Activated T-cell treated with anti-CD3 and anti-CD28 coated beads, Interleukin-2, amount 50 U/mL, for 1 hour (primary cell): ENCODE data around the gene XYLB.
"Not testable (repeated sequence)": the region's sequence is repeated elsewhere in the genome, so short reads cannot be mapped to it uniquely, and the experiment has no call there.

Experiments
- DNase-seq: peaks from one replicate; pipeline ENCODE4 v3.0.0-alpha.2; 2020

XYLB gene

DNA sequence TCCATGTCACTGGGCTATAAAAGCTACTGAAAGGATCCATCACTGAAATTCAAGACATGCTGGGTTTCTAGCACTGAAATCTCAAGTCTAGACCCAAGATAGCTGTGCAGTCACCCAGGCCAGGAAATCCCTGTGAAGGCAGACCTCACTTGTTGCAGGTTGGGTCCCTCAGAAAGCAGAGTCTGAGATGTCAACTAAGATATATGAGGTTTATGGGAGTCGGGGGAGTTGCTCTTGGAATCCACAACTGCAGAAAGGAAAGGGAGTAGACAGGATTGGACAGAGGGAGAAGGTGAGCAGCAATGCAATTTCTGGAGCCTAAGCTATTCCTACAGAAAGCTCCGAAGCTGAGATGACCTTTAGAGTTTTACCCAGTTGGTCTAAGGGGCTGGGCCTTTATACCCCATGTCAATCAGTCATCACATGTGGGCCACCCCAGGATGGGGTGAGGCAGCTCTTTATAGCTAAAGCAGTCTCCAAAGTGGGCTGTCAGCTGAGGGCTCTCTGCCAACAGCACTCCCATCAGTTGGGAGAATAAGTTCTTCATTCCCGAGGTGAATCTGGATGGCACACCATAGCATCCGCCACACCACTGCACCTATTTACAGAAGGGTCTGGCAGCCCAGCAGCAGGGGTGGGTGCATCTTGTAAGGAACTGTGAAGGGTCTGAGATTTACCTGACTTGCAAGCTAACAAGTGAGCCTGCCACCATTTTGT, 54.8 kb downstream of the XYLB start:
- DNase-seq, result no peak

DNA sequence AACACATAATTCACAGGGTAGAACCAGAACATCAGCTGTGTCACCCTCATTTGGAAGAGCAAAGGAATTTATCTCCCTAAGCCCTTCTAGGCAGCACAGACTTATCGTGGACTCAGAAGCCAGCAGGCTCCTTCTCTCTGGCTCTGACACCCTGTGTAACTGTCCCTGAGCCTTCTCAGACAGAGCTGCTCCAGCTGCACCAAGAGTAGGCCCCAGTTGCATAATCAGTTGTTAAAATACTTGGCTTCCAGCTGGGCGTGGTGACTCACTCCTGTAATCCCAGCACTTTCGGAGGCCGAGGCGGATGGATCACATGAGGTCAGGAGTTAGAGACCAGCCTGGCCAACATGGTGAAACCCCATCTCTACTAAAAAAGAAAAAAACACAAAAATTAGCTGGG, 57.7 kb downstream of the XYLB start:
- DNase-seq, result no peak

DNA sequence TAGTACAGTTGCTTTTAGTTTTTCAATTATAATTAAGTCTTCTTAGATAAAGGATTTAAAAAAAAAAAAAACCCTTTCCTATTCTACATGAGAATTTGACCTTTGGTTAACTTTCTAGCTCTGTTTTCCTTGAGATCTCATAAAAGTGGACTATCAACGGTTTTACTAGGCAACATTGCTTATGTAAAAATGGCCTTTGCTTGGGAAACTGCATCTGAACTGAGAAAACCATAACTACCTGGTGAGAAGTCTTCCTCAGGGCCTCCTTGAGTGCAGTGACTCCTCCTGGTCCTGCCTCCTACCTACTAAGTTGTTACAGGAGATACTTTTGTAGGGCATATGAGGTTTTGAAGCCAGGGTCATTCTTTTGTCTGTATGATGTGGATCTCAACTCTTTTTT, 65.0 kb downstream of the XYLB start:
- DNase-seq, result no peak

DNA sequence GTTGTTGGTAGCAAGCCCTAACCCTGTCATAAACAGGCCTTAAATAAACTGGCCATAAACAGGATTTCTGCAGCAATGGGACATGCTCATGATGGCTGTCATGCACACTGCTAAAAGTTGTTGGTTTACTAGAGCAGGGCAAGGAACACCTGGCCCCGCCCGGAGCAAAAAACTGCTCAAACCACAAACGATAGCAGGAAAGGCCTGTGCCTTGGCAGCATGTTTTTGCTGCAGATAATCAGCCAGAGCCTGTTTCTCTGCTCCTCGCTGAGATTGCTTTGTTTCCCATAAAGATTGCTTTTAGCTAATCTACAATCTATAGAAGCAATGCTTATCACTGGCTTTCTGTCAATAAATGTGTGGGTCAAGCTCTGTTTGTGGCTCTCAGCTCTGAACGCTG, 74.2 kb downstream of the XYLB start:
- not testable (repeated sequence) for DNase-seq

DNA sequence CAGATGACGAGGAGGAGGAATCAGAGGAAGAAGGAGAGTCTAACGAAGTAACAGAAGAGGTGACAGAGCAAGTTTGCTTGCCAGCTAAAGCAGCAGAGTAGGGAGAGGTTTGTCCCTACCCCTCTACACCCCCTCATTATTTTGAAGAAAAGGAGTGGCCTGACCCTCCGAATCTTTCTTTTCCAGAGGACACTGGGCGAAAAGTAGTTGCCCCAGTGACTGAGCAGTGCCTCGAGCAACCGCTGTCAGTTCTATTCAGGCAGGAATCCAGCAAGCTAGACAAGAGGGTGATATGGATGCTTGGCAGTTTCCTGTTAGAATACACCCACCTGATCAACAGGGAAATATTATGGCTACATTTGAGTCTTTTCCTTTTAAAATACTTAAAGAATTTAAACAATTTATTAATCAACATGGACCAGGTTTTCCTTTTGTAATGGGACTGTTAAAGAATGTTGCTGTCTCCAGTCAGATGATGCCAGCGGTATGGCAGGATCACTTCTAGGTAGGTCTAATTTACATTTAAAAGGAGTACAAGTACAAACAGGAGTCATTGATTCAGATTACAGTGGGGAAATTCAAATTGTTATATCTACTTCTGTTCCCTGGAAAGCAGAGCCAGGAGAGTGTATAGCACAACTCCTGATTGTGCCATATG, 75.2 kb downstream of the XYLB start:
- no peak for DNase-seq

DNA sequence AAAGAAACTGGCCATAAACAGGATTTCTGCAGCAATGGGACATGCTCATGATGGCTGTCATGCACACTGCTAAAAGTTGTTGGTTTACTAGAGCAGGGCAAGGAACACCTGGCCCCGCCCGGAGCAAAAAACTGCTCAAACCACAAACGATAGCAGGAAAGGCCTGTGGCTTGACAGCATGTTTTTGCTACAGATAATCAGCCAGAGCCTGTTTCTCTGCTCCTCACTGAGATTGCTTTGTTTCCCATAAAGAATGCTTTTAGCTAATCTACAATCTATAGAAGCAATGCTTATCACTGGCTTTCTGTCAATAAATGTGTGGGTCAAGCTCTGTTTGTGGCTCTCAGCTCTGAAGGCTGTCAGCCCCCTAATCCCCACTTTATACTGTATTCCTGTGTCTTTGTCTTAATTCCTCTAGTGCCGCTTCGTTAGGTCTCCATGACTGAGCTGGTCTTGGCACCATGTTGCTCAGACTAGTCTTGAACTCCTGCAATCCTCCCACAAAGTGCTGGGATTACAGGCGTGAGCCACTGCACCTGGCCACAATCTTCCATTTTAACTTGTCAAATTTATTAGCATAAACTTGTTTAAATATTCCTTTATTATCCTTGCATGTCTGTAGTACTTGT, 80.3 kb downstream of the XYLB start:
- DNase-seq, result not testable (repeated sequence)

DNA sequence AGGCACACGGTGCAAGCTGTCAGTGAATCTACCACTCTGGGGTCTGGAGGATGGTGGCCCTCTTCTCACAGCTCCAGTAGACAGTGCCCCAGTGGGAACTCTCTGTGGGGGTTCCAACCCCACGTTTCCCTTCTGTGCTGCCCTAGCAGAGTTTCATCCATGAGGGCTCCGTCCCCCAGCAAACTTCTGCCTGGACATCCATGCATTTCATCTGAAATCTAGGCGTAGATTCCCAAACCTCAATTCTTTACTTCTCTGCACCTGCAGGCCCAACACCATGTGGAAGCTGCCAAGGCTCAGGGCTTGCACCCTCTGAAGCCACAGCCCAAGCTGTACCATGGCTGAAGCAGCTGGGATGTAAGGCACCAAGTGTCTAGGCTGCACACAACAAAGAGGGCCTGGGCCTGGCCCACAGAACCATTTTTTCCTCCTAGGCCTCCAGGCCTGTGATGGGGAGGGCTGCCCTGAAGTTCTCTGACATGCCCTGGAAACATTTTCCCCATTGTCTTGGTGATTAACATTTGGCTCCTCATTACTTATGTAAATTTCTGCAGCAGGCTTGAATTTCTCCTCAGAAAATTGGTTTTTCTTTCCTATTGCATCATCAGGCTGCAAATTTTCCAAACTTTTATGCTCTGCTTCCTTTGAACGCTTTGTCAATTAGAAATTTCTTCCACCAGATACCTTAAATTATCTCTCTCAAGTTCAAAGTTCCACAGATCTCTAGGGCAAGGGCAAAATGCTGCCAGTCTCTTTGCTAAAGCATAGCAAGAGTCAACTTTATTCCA, 86.5 kb downstream of the XYLB start:
- DNase-seq, result not testable (repeated sequence)

DNA sequence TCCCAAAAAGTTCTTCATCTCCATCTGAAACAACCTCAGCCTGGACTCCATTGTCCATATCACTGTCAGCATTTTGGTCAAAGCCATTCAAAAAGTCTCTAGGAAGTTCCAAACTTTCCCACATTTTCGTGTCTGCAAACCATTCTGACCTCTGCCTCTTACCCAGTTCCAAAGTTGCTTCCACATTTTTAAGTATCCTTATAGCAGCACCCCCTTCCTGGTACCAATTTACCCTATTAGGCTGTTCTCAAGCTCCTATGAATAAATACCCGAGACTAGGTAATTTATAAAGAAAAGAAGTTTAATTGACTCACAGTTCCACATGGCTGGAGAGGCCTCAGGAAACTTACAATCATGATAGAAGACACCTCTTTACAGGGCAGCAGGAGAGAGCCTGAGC, 87.1 kb downstream of the XYLB start:
- DNase-seq, result not testable (repeated sequence)

DNA sequence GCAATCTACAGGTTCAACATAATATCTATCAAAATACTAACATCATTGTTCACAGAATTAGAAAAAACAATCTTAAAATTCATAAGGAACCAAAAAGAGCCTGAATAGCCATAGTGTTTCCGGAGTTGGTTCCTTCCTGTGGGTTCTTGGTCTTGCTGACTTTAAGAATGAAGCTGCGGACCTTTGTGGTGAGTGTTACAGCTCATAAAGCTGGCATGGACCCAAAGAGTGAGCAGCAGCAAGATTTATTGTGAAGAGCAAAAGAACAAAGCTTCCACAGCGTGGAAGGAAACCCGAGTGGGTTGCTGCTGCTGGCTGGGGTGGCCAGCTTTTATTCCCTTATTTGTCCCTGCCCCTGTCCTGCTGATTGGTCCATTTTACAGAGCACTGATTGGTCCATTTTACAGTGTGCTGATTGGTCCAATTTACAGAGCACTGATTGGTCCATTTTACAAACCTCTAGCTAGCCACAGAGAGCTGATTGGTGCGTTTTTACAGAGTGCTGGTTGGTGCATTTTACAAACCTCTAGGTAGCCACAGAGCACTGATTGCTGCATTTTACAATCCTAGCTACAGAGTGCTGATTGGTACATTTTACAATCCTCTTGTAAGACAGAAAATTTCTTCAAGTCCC, 92.0 kb downstream of the XYLB start:
- not testable (repeated sequence) for DNase-seq

DNA sequence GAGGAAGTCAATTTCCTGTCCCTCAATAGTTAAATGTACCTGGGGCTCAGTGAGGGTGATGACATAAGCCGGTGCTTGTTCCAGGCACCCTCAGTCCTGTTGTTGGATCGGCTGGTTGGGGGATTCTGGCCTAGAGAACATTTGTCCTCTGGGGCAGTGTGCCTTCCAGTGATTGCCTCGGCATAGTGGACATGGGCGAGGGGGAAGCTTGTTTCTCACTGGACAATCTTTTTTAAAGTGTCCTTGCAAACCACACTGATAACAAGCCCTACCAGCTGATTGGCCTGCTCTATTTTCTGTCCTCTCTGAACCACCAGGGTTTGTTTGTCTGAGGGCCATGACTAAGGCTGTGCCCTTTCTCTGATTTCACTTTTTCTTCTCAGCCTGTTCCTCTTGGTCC, 96.6 kb downstream of the XYLB start:
- DNase-seq, result not testable (repeated sequence)

DNA sequence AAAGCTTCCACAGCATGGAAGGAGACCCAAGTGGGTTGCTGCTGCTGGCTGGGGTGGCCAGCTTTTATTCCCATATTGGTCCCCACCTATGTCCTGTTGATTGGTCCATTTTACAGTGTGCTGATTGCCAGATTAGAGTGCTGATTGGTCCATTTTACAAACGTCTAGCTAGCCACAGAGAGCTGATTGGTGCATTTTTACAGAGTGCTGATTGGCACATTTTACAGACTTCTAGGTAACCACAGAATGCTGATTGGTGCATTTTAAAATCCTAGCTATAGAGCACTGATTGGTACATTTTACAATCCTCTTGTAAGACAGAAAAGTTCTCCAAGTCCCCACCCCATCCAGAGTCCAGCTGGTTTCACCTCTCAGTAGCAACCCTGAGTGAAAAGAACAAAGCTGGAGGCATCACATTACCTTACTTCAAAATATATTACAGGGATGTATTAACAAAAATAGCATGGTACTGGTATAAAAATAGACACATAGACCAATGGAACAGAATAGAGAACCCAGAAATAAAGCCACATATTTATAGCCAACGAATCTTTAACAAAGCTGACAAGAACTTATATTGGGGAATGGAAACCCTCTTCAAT, 99.6 kb downstream of the XYLB start:
- no peak for DNase-seq

DNA sequence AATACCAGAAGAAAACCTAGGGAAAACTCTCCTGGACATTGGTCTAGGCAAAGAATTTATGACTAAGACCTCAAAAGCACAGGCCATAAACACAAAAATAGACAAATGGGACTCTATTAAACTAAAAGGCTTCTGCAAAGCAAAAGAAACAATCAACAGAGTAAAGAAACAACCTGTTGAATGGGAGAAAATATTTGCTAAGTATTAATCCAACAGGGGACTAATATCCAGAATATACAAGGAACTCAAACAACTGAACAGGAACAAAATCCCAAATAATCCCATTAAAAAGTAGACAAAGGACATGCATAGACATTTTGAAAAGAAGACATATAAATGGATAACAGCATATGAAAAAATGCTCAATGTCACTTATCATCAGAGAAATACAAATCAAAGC, 100.2 kb downstream of the XYLB start:
- no peak for DNase-seq

DNA sequence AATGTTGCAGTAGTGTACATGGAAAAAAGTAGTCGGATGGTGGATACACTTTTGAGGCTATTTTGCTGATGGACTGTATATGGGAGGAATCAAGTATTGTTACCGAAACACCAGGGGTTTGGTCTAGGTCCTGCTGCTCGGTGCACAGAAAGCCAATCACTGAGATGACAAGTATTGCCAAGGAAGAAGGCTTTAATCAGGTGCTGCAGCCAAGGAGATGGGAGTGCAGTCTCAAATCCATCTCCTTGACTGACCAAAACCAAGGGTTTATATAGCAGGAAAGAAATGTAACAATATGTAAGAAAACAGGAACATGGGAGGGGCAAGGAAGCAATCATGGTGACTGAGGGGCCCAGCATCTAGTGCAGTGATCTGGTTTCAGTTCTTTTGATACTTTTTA, 104.3 kb downstream of the XYLB start:
- no peak for DNase-seq

DNA sequence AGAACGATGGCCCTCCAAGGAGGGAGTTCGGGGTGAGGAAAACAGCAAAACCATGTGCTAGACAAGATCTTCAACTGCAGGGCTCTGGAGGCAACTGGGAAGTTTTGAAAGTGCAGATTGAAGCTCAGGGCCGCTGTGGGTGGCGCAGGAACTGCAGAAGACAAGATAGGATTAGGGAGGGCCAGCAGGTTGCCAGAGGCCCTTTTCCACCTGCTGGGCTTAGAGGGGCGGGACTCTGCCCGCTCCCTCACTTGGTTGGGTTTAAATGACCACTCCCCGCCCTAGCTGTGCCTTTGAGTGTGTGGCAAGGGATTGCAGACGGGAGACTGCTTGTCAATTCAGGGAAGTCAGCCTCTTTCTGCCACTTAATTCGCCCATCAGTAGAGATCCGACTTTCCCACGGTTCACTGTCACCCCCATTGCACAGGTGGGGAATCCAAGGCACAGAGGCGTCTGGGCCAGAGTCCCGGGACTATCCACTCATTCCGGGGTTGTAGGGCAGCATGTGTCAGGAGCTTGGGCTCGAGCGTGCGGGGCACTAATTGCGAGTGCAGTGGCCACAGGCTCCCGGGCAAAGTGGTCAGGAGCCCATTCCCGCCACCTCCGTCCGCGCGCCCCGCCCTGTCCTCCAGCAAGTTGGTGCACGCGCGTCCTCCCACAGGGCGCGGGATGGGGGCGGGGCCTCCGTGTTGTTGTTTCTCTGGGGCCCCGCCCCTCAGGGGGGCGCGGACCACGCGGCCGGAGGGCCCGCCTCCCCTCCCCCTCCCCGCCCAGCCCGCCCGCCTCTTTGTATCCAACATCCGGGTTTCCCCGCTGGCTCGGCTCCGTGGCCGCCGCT, 106.7 kb downstream of the XYLB start, which contains the start of gene ACVR2B:
Gene ACVR2B (plus strand): TSS at position 816 of the 838 bp plus-strand sequence. CDS start 433 bp downstream, outside the sequence.
- DNase-seq, result peak; percentile 67

DNA sequence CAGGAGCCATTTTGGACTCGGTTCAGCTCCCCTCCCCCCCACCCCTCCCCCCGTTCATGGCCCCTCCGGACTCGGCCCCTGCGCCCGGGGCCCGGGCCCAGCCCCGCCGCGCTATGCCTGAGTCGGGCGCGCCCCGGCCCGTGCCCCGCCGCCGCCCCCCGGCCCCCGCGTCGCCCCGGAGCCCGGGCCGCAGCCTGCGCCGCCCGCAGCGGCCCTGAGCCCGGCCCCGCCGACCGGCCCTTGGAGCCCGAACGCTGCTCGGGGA, 107.3 kb downstream of the XYLB start:
- no peak for DNase-seq

DNA sequence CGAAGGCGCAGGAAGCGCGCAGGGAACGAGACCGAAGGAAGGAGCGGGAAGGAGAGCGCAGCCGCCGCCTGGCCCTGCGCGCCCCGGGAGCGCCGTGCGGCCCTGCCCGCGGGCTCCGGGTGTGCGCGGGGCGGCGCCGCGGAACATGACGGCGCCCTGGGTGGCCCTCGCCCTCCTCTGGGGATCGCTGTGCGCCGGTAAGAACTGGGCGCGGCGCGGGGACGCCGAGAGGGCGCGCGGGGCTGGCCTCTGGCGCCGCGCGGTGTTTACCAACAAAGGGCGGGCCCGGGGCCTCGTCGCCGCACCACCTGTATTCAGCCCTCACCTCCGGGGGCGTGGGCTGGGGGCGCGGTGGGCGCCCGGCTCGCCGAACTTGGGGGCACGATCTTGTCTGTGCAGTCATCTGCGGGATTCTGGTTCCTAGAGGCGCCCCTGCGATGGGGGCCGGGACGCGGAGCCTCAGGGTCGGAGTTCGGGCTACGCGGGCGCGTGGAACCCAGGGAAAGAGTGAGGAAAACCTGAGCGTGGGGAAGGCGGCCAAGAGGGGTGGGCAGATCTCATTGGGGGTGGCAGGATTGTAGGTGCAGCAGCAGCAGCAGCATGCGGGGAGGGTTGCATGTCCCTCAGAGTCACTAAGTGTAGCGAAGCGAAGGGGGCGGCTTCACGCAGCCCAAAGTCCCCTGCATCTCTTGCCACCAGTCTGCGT, 107.7 kb downstream of the XYLB start:
- DNase-seq, result peak; percentile 57

DNA sequence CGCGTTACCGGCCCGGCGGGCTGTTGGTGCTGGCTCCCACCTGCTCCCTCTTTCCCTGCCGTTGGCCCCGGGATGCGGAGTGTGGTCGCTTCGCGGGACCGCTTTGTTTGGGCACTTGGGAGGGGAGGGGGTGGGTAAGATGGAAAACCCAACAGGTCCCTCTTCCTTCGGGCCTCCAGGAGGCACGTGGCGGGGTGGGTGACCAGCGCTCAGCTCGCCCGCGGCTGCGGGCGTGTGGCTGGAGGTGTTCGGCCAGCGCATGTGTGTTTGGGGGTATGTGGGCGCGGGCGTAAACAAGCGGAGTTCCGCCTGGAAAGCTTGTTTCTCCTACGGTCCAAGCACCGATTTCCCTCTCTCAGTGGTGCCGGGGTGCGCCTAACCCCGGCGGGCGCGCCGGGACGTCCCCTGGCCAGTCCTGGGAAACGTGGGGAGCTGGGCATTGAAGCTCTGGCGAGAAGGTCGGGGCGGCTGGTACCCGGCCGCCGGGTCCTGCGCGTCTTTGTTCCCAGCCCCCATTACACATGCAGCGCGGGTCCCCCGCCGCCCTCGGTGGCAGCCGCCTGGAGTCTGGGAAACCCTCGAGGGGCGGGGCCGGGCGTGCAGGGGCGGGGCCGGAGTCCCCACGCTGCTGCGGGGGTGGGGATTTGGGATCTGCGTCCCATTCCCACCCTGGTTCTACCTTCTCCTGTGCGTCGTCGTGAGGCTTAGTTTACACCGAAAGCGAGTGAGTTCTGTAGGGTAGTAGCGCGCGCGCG, 108.5 kb downstream of the XYLB start:
- DNase-seq, result peak; percentile 45

DNA sequence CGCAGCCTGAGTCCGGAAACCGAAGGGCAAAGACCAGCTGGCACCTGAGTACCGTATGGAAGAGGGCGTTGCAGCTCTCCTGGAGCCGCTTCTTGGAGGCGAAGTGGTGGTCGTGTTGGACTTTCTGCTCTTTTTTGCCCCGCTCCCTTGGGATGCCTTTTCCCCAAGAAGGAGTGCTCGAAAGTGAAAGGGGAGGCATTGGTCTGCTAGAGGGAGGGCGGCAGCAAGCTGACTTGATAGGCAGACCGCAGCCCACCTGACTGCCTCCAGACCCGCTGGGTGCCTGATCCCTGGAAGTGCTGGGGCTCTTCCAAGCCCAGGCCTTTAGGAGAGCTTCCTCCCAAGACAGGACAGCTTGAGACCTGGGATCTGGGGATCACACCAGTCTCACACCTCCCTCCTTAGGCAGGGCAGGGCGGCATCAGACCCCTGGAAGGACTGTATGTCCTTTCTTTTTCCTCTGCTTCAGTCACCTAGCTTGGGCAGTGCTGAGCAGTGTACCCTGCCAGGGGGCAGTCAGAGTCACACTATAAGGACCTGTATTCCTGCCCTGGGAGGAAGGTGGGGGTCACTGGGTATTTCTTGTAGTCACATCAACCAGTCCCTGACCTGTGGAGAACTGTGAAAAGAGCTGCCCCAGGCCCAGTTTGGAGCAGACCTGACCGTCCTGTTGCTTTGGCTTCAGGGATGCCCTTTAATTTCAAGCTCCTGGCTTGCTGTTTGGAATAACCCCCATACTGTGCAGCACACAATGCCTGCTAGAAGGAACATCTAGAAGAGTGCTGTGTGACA, 109.2 kb downstream of the XYLB start:
- no peak for DNase-seq
